Prostate gland (tissue), 2 donors: ENCODE data around the gene DNM2.

Experiments
- POLR2AphosphoS5 ChIP-seq: sonication (generic); formaldehyde crosslinking; IDR thresholded peaks from one replicate; pipeline ENCODE4 v1.6.1; 2017; ENCODE audit warnings: antibody characterized with exemption
- TF ChIP-seq, protein P1 (sequence below), 4 experiments: fragments of 200-600 bp in 2 of 4; fragments of 450-650 bp in 2 of 4; sonication (generic) in 2 of 4; IDR thresholded peaks; 1 replicate in 3 of 4; 2 replicates in 1 of 4; pipeline ENCODE4 v1.5.1; 2016 to 2019; ENCODE audit warnings: antibody characterized with exemption in 4 of 4, mild to moderate bottlenecking in 2 of 4, moderate library complexity in 2 of 4

DNA sequence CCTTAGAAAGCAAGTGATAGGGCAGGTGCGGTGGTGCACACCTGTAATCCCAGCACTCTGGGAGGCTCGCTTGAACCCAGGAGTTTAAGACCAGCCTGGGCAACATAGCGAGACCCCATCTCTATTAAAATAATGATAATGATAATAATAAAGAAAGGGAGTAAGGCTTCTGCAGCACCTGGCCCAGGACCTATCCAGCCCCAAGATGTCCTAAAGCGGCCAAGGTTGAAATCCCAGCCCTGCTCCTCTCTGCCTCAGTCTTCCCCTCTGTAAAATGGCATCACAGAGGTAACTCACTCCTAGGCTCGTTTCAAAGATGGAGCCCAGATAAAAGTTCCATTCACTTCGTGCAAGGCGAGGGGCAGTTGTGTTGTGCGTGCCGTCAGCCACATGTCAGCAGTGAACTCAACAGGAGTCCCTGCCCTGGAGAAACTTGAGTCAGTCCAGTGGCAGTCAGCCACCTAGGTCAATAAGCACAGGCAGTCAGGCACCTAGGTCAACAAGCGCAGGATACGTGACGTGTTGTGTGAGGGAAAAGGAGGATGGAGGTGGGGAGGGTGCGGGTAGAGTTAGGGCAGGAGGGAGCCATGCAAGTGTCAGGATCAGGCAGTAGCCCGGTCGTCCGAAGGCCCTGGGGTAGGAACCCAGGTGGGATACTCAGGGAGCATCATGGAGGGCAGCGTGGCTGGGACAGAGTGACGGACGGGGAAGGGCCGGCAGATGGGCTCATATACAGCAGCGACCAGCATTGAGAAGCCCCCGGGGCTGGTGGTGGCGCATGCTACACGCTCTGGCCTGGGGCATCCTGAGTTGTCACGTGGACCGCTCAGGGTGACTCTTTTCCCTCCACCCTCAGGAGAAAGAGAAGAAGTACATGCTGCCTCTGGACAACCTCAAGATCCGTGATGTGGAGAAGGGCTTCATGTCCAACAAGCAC lies 101.5 kb downstream of the DNM2 start:
- TF ChIP-seq, protein P1, sequence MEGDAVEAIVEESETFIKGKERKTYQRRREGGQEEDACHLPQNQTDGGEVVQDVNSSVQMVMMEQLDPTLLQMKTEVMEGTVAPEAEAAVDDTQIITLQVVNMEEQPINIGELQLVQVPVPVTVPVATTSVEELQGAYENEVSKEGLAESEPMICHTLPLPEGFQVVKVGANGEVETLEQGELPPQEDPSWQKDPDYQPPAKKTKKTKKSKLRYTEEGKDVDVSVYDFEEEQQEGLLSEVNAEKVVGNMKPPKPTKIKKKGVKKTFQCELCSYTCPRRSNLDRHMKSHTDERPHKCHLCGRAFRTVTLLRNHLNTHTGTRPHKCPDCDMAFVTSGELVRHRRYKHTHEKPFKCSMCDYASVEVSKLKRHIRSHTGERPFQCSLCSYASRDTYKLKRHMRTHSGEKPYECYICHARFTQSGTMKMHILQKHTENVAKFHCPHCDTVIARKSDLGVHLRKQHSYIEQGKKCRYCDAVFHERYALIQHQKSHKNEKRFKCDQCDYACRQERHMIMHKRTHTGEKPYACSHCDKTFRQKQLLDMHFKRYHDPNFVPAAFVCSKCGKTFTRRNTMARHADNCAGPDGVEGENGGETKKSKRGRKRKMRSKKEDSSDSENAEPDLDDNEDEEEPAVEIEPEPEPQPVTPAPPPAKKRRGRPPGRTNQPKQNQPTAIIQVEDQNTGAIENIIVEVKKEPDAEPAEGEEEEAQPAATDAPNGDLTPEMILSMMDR (IDR thresholded peaks at IDR 0.05) = no peak
- no peak for TF ChIP-seq POLR2AphosphoS5
